Measurements from ENCODE around the gene OGDHL.
A peak's percentile ranks its signal among the peaks of the same experiment; 100 is the strongest.
"Not testable (repeated sequence)": the region's sequence is repeated elsewhere in the genome, so short reads cannot be mapped to it uniquely, and the experiment has no call there.

The OGDHL gene

GRCh38 chr10:49761789-49762565 lies at the start of gene OGDHL:
TSS of gene OGDHL (minus strand) at chr10:49762323. CDS start at chr10:49758592, 3,731 bp downstream.
- Histone ChIP-seq H3K27ac (ENCODE audit: low read length) (no peak within 1 kb of the TSS), H3K4me1 (ENCODE audit: control insufficient read depth in 1 of 2, insufficient read depth in 2 of 2, low read length in 2 of 2) (peaks cover 0 to 11% of the 10 kb centered on the region in 2 donors), H3K27me3 (ENCODE audit: low read depth, low read length) (peaks cover 6% of the 10 kb centered on the region), H3K4me3 (ENCODE audit: low read depth in 1 of 2, low read length in 2 of 2) (peak within 1 kb of the TSS in 1 of 2 donors; percentile 68), H3K9me3 (ENCODE audit: control insufficient read depth in 1 of 2, low read length in 2 of 2) (peaks cover 2 to 5% of the 10 kb centered on the region in 2 donors), H3K36me3 (ENCODE audit: control insufficient read depth in 1 of 2, insufficient read depth in 2 of 2, low read length in 2 of 2) (no peaks in the 10 kb centered on the region)

DNA sequence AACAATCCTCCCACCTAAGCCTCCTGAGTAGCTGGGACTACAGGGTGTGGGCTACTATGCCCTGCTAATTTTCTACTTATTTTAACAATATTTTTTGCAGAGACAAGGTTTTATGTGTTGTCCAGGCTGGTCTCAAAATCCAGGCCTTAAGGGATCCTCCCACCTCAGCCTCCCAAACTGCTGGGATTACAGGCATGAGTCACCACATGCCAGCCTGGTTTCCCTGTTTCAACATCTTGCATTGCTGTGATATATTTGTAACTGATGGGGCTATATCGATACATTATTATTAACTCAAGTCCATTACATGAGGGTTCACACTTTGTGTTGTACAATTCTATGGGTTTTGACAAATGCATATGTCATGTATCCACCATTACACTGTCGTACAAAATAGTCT lies 41.9 kb upstream of the OGDHL start:
- no peak overlapping the region for H3K27ac ChIP-seq (ENCODE audit: low read length)
- H3K4me3 ChIP-seq (ENCODE audit: low read depth in 1 of 2, low read length in 2 of 2) = no peak overlapping the region
- no peaks in the 10 kb centered on the region for H3K4me1 ChIP-seq (ENCODE audit: control insufficient read depth in 1 of 2, insufficient read depth in 2 of 2, low read length in 2 of 2)
- no peaks in the 10 kb centered on the region for H3K27me3 ChIP-seq (ENCODE audit: low read depth, low read length)
- peaks cover 0 to 6% of the 10 kb centered on the region in 2 donors for H3K9me3 ChIP-seq (ENCODE audit: control insufficient read depth in 1 of 2, low read length in 2 of 2)
- no peaks in the 10 kb centered on the region for H3K36me3 ChIP-seq (ENCODE audit: control insufficient read depth in 1 of 2, insufficient read depth in 2 of 2, low read length in 2 of 2)

DNA sequence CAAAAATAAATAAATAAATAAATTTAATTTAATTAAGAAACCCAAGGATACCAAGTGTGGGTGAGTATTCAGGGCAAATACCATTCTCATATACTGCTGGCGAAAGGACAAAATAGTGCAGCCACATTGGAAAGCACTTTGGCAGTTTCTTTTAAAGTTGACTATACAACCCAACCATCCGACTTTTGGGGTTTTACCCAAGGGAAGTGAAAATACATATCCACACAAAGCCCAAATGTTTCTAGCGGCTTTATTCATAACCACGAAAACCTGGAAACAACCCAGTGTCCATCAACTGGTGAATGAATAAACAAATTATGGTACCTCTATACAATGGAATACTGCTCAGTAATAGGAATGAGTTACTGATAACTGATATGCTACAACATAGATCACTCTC lies 36.2 kb upstream of the OGDHL start:
- H3K27ac ChIP-seq (ENCODE audit: low read length) = no peak overlapping the region
- no peaks in the 10 kb centered on the region for H3K4me1 ChIP-seq (ENCODE audit: control insufficient read depth in 1 of 2, insufficient read depth in 2 of 2, low read length in 2 of 2)
- H3K27me3 ChIP-seq (ENCODE audit: low read depth, low read length) = no peaks in the 10 kb centered on the region
- H3K36me3 ChIP-seq (ENCODE audit: control insufficient read depth in 1 of 2, insufficient read depth in 2 of 2, low read length in 2 of 2) = no peaks in the 10 kb centered on the region
- H3K9me3 ChIP-seq (ENCODE audit: control insufficient read depth in 1 of 2, low read length in 2 of 2) = no peaks in the 10 kb centered on the region
- H3K4me3 ChIP-seq (ENCODE audit: low read depth in 1 of 2, low read length in 2 of 2) = no peak overlapping the region

- H3K27ac ChIP-seq (ENCODE audit: low read length) = no peak overlapping the region
- no peak overlapping the region for H3K4me3 ChIP-seq (ENCODE audit: low read depth in 1 of 2, low read length in 2 of 2)
- no peaks in the 10 kb centered on the region for H3K27me3 ChIP-seq (ENCODE audit: low read depth, low read length)
- no peaks in the 10 kb centered on the region for H3K4me1 ChIP-seq (ENCODE audit: control insufficient read depth in 1 of 2, insufficient read depth in 2 of 2, low read length in 2 of 2)
- H3K36me3 ChIP-seq (ENCODE audit: control insufficient read depth in 1 of 2, insufficient read depth in 2 of 2, low read length in 2 of 2) = no peaks in the 10 kb centered on the region
- H3K9me3 ChIP-seq (ENCODE audit: control insufficient read depth in 1 of 2, low read length in 2 of 2) = no peaks in the 10 kb centered on the region
Measured at GRCh38 chr10:49791100-49791499, 29.0 kb upstream of the OGDHL start.

- Histone ChIP-seq H3K27ac (ENCODE audit: low read length) (no peak overlapping the region), H3K36me3 (ENCODE audit: control insufficient read depth in 1 of 2, insufficient read depth in 2 of 2, low read length in 2 of 2) (no peaks in the 10 kb centered on the region), H3K9me3 (ENCODE audit: control insufficient read depth in 1 of 2, low read length in 2 of 2) (no peaks in the 10 kb centered on the region), H3K4me1 (ENCODE audit: control insufficient read depth in 1 of 2, insufficient read depth in 2 of 2, low read length in 2 of 2) (no peaks in the 10 kb centered on the region), H3K27me3 (ENCODE audit: low read depth, low read length) (no peaks in the 10 kb centered on the region), H3K4me3 (ENCODE audit: low read depth in 1 of 2, low read length in 2 of 2) (no peak overlapping the region)
Measured at GRCh38 chr10:49784681-49785080, 22.6 kb upstream of the OGDHL start.

GRCh38 chr10:49783645-49784044 lies 21.5 kb upstream of the OGDHL start:
- Histone ChIP-seq H3K4me1 (ENCODE audit: control insufficient read depth in 1 of 2, insufficient read depth in 2 of 2, low read length in 2 of 2) (no peaks in the 10 kb centered on the region), H3K4me3 (ENCODE audit: low read depth in 1 of 2, low read length in 2 of 2) (no peak overlapping the region), H3K27me3 (ENCODE audit: low read depth, low read length) (no peaks in the 10 kb centered on the region), H3K27ac (ENCODE audit: low read length) (no peak overlapping the region), H3K9me3 (ENCODE audit: control insufficient read depth in 1 of 2, low read length in 2 of 2) (no peaks in the 10 kb centered on the region), H3K36me3 (ENCODE audit: control insufficient read depth in 1 of 2, insufficient read depth in 2 of 2, low read length in 2 of 2) (no peaks in the 10 kb centered on the region)

DNA sequence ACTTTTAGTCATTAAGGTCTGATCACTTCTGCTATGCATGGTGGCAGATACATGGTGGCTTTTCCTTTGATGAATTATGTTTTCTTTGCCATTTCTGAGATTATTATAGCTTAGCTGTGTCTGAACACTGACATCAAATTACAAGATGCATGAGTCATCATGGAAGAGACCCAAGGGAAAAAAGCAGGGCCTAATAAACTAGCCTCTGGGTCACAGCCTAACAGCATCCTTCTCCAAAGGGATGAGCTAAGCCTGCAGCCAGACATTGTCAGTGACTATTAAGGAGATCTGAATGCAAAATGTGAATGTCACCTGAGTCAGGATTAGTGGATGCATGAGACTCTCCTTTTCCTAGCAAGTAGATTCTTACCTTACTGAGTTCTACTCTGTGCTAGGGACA lies 19.1 kb upstream of the OGDHL start:
- Histone ChIP-seq H3K4me1 (ENCODE audit: control insufficient read depth in 1 of 2, insufficient read depth in 2 of 2, low read length in 2 of 2) (no peaks in the 10 kb centered on the region), H3K36me3 (ENCODE audit: control insufficient read depth in 1 of 2, insufficient read depth in 2 of 2, low read length in 2 of 2) (no peaks in the 10 kb centered on the region), H3K27me3 (ENCODE audit: low read depth, low read length) (no peaks in the 10 kb centered on the region), H3K27ac (ENCODE audit: low read length) (no peak overlapping the region), H3K9me3 (ENCODE audit: control insufficient read depth in 1 of 2, low read length in 2 of 2) (no peaks in the 10 kb centered on the region), H3K4me3 (ENCODE audit: low read depth in 1 of 2, low read length in 2 of 2) (no peak overlapping the region)

DNA sequence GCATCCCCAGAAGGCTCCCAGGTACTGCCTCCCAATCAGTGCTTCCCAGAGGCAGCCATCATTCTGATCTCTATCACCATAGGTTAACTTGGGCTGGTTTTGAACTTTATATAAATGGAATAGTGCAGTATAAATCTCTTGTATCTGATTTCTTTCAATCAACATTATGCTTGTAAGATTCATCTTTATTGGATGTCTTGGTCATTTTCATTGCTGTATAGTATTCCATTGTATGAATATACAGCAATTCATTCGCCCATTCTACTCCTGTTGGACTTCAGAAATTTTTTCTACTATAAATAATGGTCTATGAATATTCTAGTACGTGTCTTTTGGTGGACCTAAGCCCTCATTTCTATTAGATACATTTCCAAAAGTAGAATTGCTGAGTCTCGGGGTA lies 16.1 kb upstream of the OGDHL start:
- no peaks in the 10 kb centered on the region for H3K4me1 ChIP-seq (ENCODE audit: control insufficient read depth in 1 of 2, insufficient read depth in 2 of 2, low read length in 2 of 2)
- no peak overlapping the region for H3K4me3 ChIP-seq (ENCODE audit: low read depth in 1 of 2, low read length in 2 of 2)
- H3K27ac ChIP-seq (ENCODE audit: low read length) = no peak overlapping the region
- no peaks in the 10 kb centered on the region for H3K36me3 ChIP-seq (ENCODE audit: control insufficient read depth in 1 of 2, insufficient read depth in 2 of 2, low read length in 2 of 2)
- H3K27me3 ChIP-seq (ENCODE audit: low read depth, low read length) = no peaks in the 10 kb centered on the region
- H3K9me3 ChIP-seq (ENCODE audit: control insufficient read depth in 1 of 2, low read length in 2 of 2) = no peaks in the 10 kb centered on the region

DNA sequence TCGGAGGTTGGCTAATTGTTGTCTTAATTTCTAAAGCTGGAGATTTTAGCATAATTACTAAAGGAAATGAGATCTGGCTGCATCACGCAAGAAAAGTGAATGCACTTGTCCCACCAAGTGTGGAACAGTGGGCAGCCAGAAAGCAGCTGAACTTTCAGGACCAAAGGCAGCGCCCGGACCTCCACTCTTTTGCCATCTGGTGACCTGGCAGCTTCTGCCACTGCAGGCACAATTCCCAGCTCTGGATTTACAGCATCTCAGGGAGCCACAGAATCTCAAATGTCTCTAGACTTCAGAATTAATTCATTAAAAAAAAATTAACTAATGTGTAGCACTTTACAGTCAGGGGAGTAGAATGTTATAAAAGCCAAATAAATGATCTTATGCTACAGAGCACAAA lies 14.7 kb upstream of the OGDHL start:
- Histone ChIP-seq H3K27me3 (ENCODE audit: low read depth, low read length) (no peaks in the 10 kb centered on the region), H3K9me3 (ENCODE audit: control insufficient read depth in 1 of 2, low read length in 2 of 2) (no peaks in the 10 kb centered on the region), H3K36me3 (ENCODE audit: control insufficient read depth in 1 of 2, insufficient read depth in 2 of 2, low read length in 2 of 2) (no peaks in the 10 kb centered on the region), H3K4me1 (ENCODE audit: control insufficient read depth in 1 of 2, insufficient read depth in 2 of 2, low read length in 2 of 2) (no peaks in the 10 kb centered on the region), H3K27ac (ENCODE audit: low read length) (no peak overlapping the region), H3K4me3 (ENCODE audit: low read depth in 1 of 2, low read length in 2 of 2) (no peak overlapping the region)

DNA sequence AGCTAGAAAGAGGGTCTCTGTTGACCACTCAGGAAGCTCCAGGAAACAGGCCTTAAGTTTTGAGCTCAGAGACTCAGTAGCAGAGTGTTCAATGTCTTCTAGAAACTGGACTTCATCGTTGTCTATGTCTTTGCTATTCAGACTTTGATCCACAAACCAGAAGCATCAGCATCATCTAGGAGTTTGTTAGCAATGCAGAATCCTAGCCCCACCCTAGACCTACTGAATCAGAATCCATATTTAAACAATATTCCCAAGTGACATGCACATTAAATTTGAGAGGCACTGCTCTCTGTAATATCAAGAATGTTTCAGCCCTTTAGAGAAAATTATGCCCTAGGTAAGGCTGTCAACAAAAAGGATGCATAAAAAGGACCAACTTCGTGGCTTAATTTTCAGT lies 12.9 kb upstream of the OGDHL start:
- H3K27ac ChIP-seq (ENCODE audit: low read length) = no peak overlapping the region
- H3K9me3 ChIP-seq (ENCODE audit: control insufficient read depth in 1 of 2, low read length in 2 of 2) = no peaks in the 10 kb centered on the region
- no peaks in the 10 kb centered on the region for H3K36me3 ChIP-seq (ENCODE audit: control insufficient read depth in 1 of 2, insufficient read depth in 2 of 2, low read length in 2 of 2)
- H3K27me3 ChIP-seq (ENCODE audit: low read depth, low read length) = no peaks in the 10 kb centered on the region
- no peak overlapping the region for H3K4me3 ChIP-seq (ENCODE audit: low read depth in 1 of 2, low read length in 2 of 2)
- H3K4me1 ChIP-seq (ENCODE audit: control insufficient read depth in 1 of 2, insufficient read depth in 2 of 2, low read length in 2 of 2) = no peaks in the 10 kb centered on the region

DNA sequence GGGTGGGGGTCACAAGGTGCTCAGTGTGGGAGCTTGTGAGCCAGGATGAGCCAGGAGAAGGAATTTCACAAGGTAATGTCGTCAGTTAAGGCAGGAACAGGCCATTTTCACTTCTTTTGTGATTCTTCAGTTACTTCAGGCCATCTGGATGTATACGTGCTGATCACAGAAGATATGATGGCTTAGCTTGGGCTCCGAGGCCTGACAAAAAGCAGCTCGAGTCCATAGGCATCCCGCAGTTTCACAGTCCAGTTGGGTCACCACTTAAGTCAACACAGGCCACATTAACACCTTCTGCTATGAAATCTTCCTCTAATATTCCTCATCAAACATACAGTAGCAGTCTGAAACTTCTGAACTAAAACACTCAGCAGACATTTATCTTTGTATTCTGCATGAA lies 10.8 kb upstream of the OGDHL start:
- H3K27ac ChIP-seq (ENCODE audit: low read length); H3K9me3 ChIP-seq (ENCODE audit: control insufficient read depth in 1 of 2, low read length in 2 of 2): not testable (repeated sequence)

GRCh38 chr10:49771046-49771445 lies 8.9 kb upstream of the OGDHL start:
- H3K9me3 ChIP-seq (ENCODE audit: control insufficient read depth in 1 of 2, low read length in 2 of 2); H3K4me3 ChIP-seq (ENCODE audit: low read depth in 1 of 2, low read length in 2 of 2); H3K4me1 ChIP-seq (ENCODE audit: control insufficient read depth in 1 of 2, insufficient read depth in 2 of 2, low read length in 2 of 2); H3K27me3 ChIP-seq (ENCODE audit: low read depth, low read length); H3K36me3 ChIP-seq (ENCODE audit: control insufficient read depth in 1 of 2, insufficient read depth in 2 of 2, low read length in 2 of 2); H3K27ac ChIP-seq (ENCODE audit: low read length): not testable (repeated sequence)

More for the DNA sequence above, 10.8 kb upstream of the OGDHL start:
- not testable (repeated sequence) for H3K4me1 ChIP-seq (ENCODE audit: control insufficient read depth in 1 of 2, insufficient read depth in 2 of 2, low read length in 2 of 2); H3K27me3 ChIP-seq (ENCODE audit: low read depth, low read length); H3K36me3 ChIP-seq (ENCODE audit: control insufficient read depth in 1 of 2, insufficient read depth in 2 of 2, low read length in 2 of 2); H3K4me3 ChIP-seq (ENCODE audit: low read depth in 1 of 2, low read length in 2 of 2)
